SH-SY5Y (cell line): ENCODE results near the gene NAXD.
A peak's percentile ranks its signal among the peaks of the same experiment; 100 is the strongest.

ENCODE experiments used
- GATA2 ChIP-seq: IDR thresholded peaks from 2 replicates; pipeline ENCODE4 v1.6.1; 2011; ENCODE audit warnings: mild to moderate bottlenecking, low read depth, low read length
- GATA3 ChIP-seq: IDR thresholded peaks from 2 replicates; pipeline ENCODE4 v1.6.1; 2011; ENCODE audit warnings: low read depth, mild to moderate bottlenecking, low read length, moderate library complexity

GRCh38 chr13:110570886-110571285, 44.5 kb upstream of the NAXD start:
- no peak for TF ChIP-seq GATA3
- peak; percentile 5; the same call in 1 of the 2 replicates for TF ChIP-seq GATA2
